Keratinocyte (primary cell): ENCODE measurements around the gene TTC33. TPM values are rescaled to one million over a fixed set of nuclear protein-coding genes. Genes with fewer than 3 reads are reported as not detected.

Experiments
- DNase-seq: peaks from one replicate; pipeline ENCODE4 v3.0.0-alpha.2; 2011; ENCODE audit warnings: low read depth, missing footprints, low spot score
- FAIRE-seq: peaks from 2 replicates; lab custom pipeline; 2011; peaks lifted over from hg19 to GRCh38; lab: Jason Lieb, UNC
- H2AFZ ChIP-seq: 2 replicates; pipeline ENCODE4 v1.6.0; 2012; ENCODE audit warnings: low read length, control low read depth, inconsistent platforms; ENCODE audit not compliant: control insufficient read depth
- H3K27ac ChIP-seq: 2 replicates; pipeline ENCODE4 v1.5.1; 2011; ENCODE audit warnings: low read length; ENCODE audit not compliant: control insufficient read depth, insufficient read depth
- H3K27me3 ChIP-seq: 3 replicates; pipeline ENCODE4 v1.6.0; 2011; ENCODE audit warnings: low read length; ENCODE audit not compliant: control insufficient read depth, insufficient read depth; ENCODE audit errors: extremely low read depth
- H3K36me3 ChIP-seq, 2 experiments: 2 replicates in 1 of 2; 3 replicates in 1 of 2; pipeline ENCODE4 v1.5.1; 2011; ENCODE audit warnings: low read length in 2 of 2, mild to moderate bottlenecking in 1 of 2; ENCODE audit not compliant: control insufficient read depth in 2 of 2, insufficient read depth in 2 of 2; ENCODE audit errors: extremely low read depth in 1 of 2
- H3K4me1 ChIP-seq: 3 replicates; pipeline ENCODE4 v1.5.1; 2011; ENCODE audit warnings: low read length; ENCODE audit not compliant: control insufficient read depth, insufficient read depth; ENCODE audit errors: extremely low read depth
- H3K4me2 ChIP-seq: 3 replicates; pipeline ENCODE4 v1.6.0; 2011; ENCODE audit warnings: low read depth, low read length; ENCODE audit not compliant: control insufficient read depth, insufficient read depth; ENCODE audit errors: extremely low read depth
- H3K4me3 ChIP-seq, 3 experiments: fragments of 200-600 bp in 1 of 3; sonication (generic) in 1 of 3; 2 replicates in 2 of 3; 3 replicates in 1 of 3; pipeline ENCODE4 v1.5.1; 2011 to 2016; ENCODE audit warnings: low read length in 3 of 3, mild to moderate bottlenecking in 3 of 3, control low read depth in 2 of 3, inconsistent platforms in 1 of 3, low read depth in 1 of 3, mixed read lengths in 1 of 3, mixed run types in 1 of 3, moderate library complexity in 1 of 3; ENCODE audit not compliant: control insufficient read depth in 2 of 3, insufficient read depth in 2 of 3; ENCODE audit errors: extremely low read depth in 1 of 3
- H3K79me2 ChIP-seq: 2 replicates; pipeline ENCODE4 v1.6.0; 2012; ENCODE audit warnings: low read length; ENCODE audit not compliant: control insufficient read depth, insufficient read depth
- H3K9ac ChIP-seq: 3 replicates; pipeline ENCODE4 v1.6.0; 2011; ENCODE audit warnings: low read length; ENCODE audit not compliant: control insufficient read depth, insufficient read depth; ENCODE audit errors: extremely low read depth
- H3K9me1 ChIP-seq: 3 replicates; pipeline ENCODE4 v1.6.0; 2011; ENCODE audit warnings: low read length; ENCODE audit not compliant: control insufficient read depth, insufficient read depth; ENCODE audit errors: extremely low read depth
- H3K9me3 ChIP-seq: 2 replicates; pipeline ENCODE4 v1.5.1; 2012; ENCODE audit warnings: low read depth, low read length; ENCODE audit not compliant: control insufficient read depth
- H4K20me1 ChIP-seq: 3 replicates; pipeline ENCODE4 v1.6.0; 2011; ENCODE audit warnings: low read length; ENCODE audit not compliant: control insufficient read depth, insufficient read depth; ENCODE audit errors: extremely low read depth
- EZH2 ChIP-seq: IDR thresholded peaks from one replicate; pipeline ENCODE4 v1.6.1; 2012; ENCODE audit warnings: inconsistent platforms, mild to moderate bottlenecking, low read length, moderate library complexity
- dilution Hi-C: fragments of 300-500 bp; cut with MboI; formaldehyde crosslinking; loops from one replicate; pipeline ENCODE4 v1.7.0; 2020; ENCODE audit warnings: low sequenced_read_pairs; ENCODE audit not compliant: extremely low pct_ligation_motif_present
- polyA plus RNA-seq, 5 experiments: library from polyadenylated mRNA; depleted of rRNA in 3 of 5; stranded (reverse) in 3 of 5; stranded (forward) in 1 of 5; unstranded in 1 of 5; fragments of >200 nt; gene quantifications; 1 replicate in 1 of 5; 2 replicates in 3 of 5; 3 replicates in 1 of 5; pipeline versions ENCODE4 v1.2.1 to v1.2.3, GENCODE V29; 2011 to 2012; ENCODE audit warnings: missing spikeins in 2 of 5, low read depth in 1 of 5, low replicate concordance in 1 of 5
- TF ChIP-seq, protein P1 (sequence below), 3 experiments: IDR thresholded peaks in 1 of 3; conservative IDR thresholded peaks in 1 of 3; optimal IDR thresholded peaks in 1 of 3; 2 replicates in 2 of 3; 3 replicates in 1 of 3; pipeline versions ENCODE3 to v1.5.1; 2011; ENCODE audit warnings: low read length in 3 of 3, mild to moderate bottlenecking in 3 of 3, moderate library complexity in 2 of 3, control low read depth in 1 of 3, inconsistent platforms in 1 of 3; ENCODE audit not compliant: insufficient read depth in 2 of 3; ENCODE audit errors: extremely low read depth in 1 of 3

Gene TTC33
- polyA plus RNA-seq, 1 donor (not counting 4 experiments of a cell fraction or from before 2014, with no cell fraction given) = 7.1 TPM

DNA sequence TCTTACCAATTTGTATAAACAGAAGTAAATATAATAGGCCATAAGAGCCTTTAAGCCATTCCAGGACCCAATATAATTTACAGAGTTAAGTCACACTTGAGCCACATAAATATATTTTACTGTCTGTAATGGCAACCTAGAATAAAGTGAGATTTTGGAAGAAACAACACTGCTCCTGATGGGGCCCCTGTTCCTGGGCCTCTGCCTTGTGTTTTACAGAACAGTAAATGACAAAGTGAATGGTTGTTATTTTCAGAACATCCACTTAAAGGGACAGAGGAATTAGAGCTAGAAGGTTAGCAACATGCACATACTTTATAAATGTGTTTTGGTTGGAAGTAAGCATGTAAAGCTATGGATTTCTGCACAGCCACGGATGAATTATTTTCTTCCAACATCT lies 72.5 kb downstream of the TTC33 start:
- FAIRE-seq = no peak
- Histone ChIP-seq H3K9me1 (no peaks in the 10 kb centered on the region), H3K4me2 (peak overlapping the region; percentile 97), H3K9me3 (no peaks in the 10 kb centered on the region), H3K27me3 (no peaks in the 10 kb centered on the region), H3K36me3 (peaks cover 0 to 12% of the 10 kb centered on the region in 2 experiments), H3K79me2 (peaks cover 78% of the 10 kb centered on the region), H4K20me1 (no peaks in the 10 kb centered on the region), H3K4me3 (peak overlapping the region; percentile 70 to 90 (median 90)), H3K27ac (no peak overlapping the region), H2AFZ (no peak overlapping the region), H3K9ac (peak overlapping the region; percentile 22), H3K4me1 (peaks cover 52% of the 10 kb centered on the region)
- no peak for DNase-seq
- no peak for TF ChIP-seq EZH2
- TF ChIP-seq, protein P1, sequence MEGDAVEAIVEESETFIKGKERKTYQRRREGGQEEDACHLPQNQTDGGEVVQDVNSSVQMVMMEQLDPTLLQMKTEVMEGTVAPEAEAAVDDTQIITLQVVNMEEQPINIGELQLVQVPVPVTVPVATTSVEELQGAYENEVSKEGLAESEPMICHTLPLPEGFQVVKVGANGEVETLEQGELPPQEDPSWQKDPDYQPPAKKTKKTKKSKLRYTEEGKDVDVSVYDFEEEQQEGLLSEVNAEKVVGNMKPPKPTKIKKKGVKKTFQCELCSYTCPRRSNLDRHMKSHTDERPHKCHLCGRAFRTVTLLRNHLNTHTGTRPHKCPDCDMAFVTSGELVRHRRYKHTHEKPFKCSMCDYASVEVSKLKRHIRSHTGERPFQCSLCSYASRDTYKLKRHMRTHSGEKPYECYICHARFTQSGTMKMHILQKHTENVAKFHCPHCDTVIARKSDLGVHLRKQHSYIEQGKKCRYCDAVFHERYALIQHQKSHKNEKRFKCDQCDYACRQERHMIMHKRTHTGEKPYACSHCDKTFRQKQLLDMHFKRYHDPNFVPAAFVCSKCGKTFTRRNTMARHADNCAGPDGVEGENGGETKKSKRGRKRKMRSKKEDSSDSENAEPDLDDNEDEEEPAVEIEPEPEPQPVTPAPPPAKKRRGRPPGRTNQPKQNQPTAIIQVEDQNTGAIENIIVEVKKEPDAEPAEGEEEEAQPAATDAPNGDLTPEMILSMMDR (optimal IDR thresholded peaks at IDR 0.05 in 1 of 3, IDR thresholded peaks at IDR 0.05 in 1 of 3, conservative IDR thresholded peaks at IDR 0.05 in 1 of 3; ENCODE audit: extremely low read depth in 1 of 3, insufficient read depth in 2 of 3, low read length in 3 of 3) = no peak
- dilution Hi-C loops = no loop called here

DNA sequence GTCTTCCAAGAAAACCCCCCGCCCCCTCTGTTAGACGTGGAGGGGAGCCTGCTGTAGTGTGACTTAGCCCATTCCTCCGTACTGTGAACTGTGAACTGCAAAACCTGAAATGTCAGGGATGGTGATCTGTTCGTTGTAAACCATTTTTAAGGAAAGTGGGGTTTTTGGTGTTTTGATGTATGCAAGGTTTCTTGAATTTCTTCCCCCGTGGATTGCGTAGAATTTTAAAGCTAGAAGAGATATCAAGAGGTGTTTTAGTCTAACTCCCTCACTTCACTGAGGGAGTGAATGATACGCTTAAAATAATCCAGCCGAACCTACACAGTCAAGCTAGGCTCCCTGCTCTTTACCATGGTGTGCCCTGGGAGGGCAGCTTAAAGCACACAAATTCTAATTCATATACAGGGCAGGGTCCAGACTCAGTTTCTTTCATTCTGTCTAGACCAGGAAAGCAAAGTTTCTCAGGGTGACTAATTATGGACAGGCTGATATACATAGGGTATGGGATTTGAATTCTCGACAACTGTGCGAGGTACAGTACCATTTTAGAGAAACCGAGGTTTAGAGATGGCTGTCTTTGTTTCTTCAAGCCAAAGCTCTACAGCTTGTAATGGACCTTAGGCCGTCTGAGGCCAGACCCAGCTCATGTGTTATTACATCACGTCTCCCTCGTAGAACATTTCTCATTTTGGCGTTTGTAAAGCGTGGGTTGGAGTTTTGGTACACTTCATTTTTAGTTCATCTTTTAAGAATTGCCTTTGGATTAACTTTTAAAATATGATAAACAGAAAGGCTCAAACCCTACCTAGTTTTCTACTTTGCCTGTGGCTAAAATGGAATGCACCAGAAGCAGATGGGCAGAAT lies 73.4 kb downstream of the TTC33 start:
- Histone ChIP-seq H2AFZ (no peak overlapping the region), H3K9me1 (no peaks in the 10 kb centered on the region), H3K4me3 (peak overlapping the region; percentile 70 to 90 (median 90)), H3K4me2 (peak overlapping the region; percentile 97), H3K79me2 (peaks cover 74% of the 10 kb centered on the region), H3K9ac (peak overlapping the region; percentile 92), H3K4me1 (peaks cover 52% of the 10 kb centered on the region), H3K9me3 (no peaks in the 10 kb centered on the region), H3K27me3 (no peaks in the 10 kb centered on the region), H3K27ac (peak overlapping the region; percentile 84), H4K20me1 (no peaks in the 10 kb centered on the region), H3K36me3 (peaks cover 0 to 12% of the 10 kb centered on the region in 2 experiments)
- dilution Hi-C loops = no loop called here
- DNase-seq (no peak), FAIRE-seq (no peak)
- TF ChIP-seq EZH2 = no peak
- TF ChIP-seq, protein P1 (optimal IDR thresholded peaks at IDR 0.05 in 1 of 3, IDR thresholded peaks at IDR 0.05 in 1 of 3, conservative IDR thresholded peaks at IDR 0.05 in 1 of 3; ENCODE audit: extremely low read depth in 1 of 3, insufficient read depth in 2 of 3, low read length in 3 of 3) = no peak
